HG03108 (cell line): Measurements from ENCODE around the gene TOX3.

Experiments used
- ATAC-seq: cut with Tn5 transposase; IDR thresholded peaks from one replicate; pipeline ENCODE4 v1.9.1; 2021; ENCODE audit warnings: moderate library complexity; ENCODE audit not compliant: unreplicated experiment

TOX3 gene

DNA sequence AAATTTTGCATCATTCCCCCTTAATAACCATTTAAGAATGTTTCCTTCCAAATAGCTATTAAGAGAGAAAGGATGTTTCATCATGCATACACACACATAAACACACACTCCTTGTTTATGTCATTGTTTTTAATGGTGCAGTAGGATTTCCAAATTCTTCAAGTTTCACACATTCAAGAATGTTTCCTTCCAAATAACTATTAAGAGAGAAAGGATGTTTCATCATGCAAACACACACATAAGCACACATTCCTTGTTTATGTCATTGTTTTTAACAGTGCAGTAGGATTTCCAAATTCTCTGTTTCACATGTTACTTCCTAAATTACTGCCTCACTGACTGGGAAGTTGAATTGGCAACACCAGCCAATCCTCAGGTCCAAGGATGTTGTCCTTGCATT is 7.8 kb downstream of the TOX3 start:
- no peak for ATAC-seq

DNA sequence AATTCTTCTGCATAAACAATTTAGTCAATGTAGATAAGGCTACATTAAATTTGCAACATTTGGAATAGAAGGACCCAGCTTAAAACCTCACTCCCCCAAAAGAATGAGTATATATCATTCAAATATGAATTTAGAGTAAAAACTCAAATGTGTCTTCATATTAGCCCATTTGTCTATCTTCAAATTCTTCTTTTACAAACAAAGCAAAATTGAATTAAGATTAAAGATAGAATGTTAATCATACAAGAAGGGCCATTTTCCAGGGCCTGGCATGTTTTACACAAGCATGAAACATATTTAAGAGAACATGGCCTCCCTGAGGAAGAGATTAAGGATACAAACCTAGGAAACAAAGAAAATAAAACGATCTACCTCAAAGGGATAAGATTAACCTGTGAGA is 8.4 kb downstream of the TOX3 start:
- no peak for ATAC-seq

DNA sequence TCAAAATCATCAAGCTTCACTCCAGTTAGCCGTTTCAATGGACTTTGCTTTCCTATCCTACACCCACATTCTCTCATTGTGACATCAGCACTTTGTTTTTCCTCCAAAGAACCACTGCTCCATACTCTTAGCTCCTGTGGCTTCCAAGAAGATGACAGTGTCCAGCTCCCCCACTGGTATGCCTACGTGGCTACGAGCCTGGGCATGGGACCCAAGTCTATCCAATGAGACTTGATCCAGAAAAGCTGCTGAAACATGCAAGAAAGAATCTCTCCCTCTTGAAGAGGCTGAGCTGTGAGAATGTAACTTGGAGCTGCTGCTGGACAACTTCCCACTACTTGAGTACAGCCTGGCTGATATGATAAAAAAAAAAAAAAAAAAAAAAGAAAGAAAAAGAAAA is 9.4 kb downstream of the TOX3 start:
- ATAC-seq = no peak

GRCh38 chr16:52535076-52535475 is 11.9 kb downstream of the TOX3 start:
- ATAC-seq = no peak

GRCh38 chr16:52533296-52533695 is 13.6 kb downstream of the TOX3 start:
- ATAC-seq = no peak

GRCh38 chr16:52532384-52532783 is 14.6 kb downstream of the TOX3 start:
- no peak for ATAC-seq

GRCh38 chr16:52529226-52529625 is 17.7 kb downstream of the TOX3 start:
- no peak for ATAC-seq

DNA sequence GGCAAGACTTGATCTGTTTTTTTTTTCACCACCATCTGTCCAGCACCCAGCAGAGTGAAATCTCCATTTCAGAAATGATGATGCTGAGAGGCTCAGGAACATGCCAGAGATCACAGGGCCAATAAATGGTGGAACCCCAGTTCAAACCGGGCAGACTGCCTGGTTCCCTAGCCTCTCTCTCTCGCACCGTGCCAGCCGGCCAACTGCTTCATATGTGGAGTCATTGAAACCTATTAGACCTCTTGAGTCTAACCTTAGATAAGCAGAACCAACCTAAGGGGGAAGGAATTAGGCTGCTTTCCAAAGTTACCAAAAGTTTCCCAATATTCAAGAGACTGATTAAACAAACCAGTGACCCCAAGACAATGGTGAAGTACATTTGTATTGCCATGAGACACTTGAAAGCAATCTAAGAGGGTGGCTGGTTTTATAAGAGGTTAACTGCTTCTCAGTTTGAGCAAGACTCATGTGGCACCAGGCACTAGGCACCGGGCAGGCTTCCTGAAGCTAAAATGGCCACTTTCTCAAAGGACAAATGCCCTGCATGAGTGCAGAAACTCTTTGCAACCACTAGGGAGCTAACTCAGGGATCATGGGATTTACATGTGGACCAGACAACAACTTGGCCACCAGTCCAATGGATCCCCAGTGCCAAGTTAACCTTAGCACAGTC is 18.4 kb downstream of the TOX3 start:
- ATAC-seq = no peak

GRCh38 chr16:52526830-52527229 is 20.1 kb downstream of the TOX3 start:
- ATAC-seq = no peak

- ATAC-seq = no peak
Measured at GRCh38 chr16:52526116-52526828, 20.7 kb downstream of the TOX3 start.

- ATAC-seq = no peak
Measured at GRCh38 chr16:52521570-52521969, 25.4 kb downstream of the TOX3 start.

DNA sequence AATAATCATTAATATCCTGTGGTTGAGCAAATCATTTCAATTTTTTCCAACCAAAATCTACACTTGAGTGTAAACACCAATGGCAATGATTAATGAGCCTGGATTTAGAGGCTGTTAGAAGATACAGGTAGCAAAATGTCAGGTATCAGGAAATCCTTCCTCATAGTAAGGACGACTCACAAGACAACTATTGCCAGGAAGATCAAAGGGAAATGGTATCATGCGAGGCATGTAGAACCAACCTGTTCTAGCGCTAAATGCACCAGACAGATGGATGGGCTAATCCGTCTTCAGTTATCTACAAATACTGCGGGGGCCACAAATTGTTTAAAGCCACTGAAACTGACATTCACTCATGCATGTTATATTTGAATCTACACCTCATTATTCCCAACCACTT is 28.1 kb downstream of the TOX3 start:
- ATAC-seq = no peak

GRCh38 chr16:52515068-52515671 is 31.8 kb downstream of the TOX3 start:
- ATAC-seq = no peak

DNA sequence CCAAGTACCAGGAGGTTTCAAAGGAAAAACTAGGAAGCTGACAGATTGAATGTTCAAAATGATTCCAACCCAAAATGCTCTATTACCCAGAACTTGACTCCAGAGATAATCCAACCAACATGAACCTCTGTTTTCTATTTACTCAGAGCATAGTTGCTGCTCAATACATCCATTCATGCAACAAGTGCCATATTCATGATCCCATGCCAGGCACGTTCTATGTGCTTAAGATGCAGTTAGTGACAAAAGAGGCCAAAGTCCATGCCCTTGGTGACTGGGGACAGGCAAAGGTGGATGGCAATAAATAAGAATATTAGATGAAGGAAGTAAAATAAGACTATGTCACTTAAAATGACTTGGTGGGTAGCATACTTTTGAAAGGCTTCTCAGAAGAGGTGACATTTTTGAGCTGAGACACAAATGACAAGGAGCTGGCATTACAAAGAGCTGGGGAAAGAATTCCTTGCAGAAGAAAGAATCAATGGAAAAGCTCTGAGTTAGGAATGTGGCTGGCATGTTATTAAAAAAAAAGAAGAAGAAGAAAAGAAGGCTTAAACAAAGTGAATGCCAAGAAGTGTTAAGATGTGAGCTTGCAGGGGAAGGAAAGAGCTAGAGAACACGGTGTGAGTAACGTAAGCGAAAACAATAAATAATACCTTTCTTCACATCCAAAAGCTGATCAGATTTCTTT is 34.5 kb downstream of the TOX3 start:
- no peak for ATAC-seq

DNA sequence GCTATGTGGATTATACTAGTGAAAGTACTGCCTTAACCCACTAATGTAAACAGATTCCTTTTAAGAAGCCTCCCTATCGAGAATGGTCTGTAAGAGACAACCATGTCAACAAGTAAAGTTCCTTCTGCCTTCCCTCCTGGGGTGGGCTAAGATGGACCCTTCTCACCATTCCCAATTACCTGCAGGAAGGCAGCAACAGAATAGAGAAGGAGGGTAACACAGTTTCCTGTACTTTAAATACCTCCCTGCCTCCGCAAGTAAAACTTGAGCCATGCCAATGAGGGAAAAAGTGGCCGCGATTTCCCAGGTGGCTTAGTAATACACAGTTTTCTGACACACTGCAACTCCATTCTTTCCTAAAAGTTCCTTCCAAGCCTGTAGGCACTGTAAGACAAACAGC is 45.2 kb downstream of the TOX3 start:
- no peak for ATAC-seq

GRCh38 chr16:52500963-52501362 is 46.0 kb downstream of the TOX3 start:
- ATAC-seq = no peak

- no peak for ATAC-seq
Measured at GRCh38 chr16:52499060-52499440, 47.9 kb downstream of the TOX3 start.

GRCh38 chr16:52498328-52499059 is 48.4 kb downstream of the TOX3 start:
- ATAC-seq = no peak

- no peak for ATAC-seq
Measured at GRCh38 chr16:52497067-52497816, 49.7 kb downstream of the TOX3 start.
